ENCODE results near the gene BPTF. TPM values are rescaled to one million over a fixed set of nuclear protein-coding genes. Genes with fewer than 3 reads are reported as not detected.
A peak's percentile ranks its signal among the peaks of the same experiment; 100 is the strongest.

The BPTF gene
- total and polyA plus RNA-seq, 2 of the 13 experiments (the other 11 are each of a cell fraction or from before 2014, with no cell fraction given) = 43.5 to 66.1 TPM

- TF ChIP-seq, protein P1, sequence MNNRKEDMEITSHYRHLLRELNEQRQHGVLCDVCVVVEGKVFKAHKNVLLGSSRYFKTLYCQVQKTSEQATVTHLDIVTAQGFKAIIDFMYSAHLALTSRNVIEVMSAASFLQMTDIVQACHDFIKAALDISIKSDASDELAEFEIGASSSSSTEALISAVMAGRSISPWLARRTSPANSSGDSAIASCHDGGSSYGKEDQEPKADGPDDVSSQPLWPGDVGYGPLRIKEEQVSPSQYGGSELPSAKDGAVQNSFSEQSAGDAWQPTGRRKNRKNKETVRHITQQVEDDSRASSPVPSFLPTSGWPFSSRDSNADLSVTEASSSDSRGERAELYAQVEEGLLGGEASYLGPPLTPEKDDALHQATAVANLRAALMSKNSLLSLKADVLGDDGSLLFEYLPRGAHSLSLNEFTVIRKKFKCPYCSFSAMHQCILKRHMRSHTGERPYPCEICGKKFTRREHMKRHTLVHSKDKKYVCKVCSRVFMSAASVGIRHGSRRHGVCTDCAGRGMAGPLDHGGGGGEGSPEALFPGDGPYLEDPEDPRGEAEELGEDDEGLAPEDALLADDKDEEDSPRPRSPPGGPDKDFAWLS (CRISPR knock-in tag; IDR thresholded peaks at IDR 0.05; ENCODE audit: borderline replicate concordance) = no peak; the same call in 1 of the 2 replicates
- TF ChIP-seq, protein P2, sequence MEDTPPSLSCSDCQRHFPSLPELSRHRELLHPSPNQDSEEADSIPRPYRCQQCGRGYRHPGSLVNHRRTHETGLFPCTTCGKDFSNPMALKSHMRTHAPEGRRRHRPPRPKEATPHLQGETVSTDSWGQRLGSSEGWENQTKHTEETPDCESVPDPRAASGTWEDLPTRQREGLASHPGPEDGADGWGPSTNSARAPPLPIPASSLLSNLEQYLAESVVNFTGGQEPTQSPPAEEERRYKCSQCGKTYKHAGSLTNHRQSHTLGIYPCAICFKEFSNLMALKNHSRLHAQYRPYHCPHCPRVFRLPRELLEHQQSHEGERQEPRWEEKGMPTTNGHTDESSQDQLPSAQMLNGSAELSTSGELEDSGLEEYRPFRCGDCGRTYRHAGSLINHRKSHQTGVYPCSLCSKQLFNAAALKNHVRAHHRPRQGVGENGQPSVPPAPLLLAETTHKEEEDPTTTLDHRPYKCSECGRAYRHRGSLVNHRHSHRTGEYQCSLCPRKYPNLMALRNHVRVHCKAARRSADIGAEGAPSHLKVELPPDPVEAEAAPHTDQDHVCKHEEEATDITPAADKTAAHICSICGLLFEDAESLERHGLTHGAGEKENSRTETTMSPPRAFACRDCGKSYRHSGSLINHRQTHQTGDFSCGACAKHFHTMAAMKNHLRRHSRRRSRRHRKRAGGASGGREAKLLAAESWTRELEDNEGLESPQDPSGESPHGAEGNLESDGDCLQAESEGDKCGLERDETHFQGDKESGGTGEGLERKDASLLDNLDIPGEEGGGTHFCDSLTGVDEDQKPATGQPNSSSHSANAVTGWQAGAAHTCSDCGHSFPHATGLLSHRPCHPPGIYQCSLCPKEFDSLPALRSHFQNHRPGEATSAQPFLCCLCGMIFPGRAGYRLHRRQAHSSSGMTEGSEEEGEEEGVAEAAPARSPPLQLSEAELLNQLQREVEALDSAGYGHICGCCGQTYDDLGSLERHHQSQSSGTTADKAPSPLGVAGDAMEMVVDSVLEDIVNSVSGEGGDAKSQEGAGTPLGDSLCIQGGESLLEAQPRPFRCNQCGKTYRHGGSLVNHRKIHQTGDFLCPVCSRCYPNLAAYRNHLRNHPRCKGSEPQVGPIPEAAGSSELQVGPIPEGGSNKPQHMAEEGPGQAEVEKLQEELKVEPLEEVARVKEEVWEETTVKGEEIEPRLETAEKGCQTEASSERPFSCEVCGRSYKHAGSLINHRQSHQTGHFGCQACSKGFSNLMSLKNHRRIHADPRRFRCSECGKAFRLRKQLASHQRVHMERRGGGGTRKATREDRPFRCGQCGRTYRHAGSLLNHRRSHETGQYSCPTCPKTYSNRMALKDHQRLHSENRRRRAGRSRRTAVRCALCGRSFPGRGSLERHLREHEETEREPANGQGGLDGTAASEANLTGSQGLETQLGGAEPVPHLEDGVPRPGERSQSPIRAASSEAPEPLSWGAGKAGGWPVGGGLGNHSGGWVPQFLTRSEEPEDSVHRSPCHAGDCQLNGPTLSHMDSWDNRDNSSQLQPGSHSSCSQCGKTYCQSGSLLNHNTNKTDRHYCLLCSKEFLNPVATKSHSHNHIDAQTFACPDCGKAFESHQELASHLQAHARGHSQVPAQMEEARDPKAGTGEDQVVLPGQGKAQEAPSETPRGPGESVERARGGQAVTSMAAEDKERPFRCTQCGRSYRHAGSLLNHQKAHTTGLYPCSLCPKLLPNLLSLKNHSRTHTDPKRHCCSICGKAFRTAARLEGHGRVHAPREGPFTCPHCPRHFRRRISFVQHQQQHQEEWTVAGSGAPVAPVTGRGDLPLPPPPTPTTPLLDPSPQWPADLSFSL (CRISPR knock-in tag; IDR thresholded peaks at IDR 0.05) = no peak
- TF ChIP-seq ZFP82 (CRISPR knock-in tag; IDR thresholded peaks at IDR 0.05; ENCODE audit: borderline replicate concordance) = peak; percentile 91; the same call in 1 of the 2 replicates
- TF ChIP-seq MEF2D (CRISPR knock-in tag; IDR thresholded peaks at IDR 0.05) = no peak
- no peak for TF ChIP-seq ZBTB8A (CRISPR knock-in tag; IDR thresholded peaks at IDR 0.05; ENCODE audit: borderline replicate concordance, low read depth)
- no peak for TF ChIP-seq ZNF7 (CRISPR knock-in tag; IDR thresholded peaks at IDR 0.05)
- TF ChIP-seq ZNF672 (CRISPR knock-in tag; IDR thresholded peaks at IDR 0.05) = 0 out of 2 replicates have a peak, but pooled peaks have one; percentile 38
- TF ChIP-seq NFKBIZ (CRISPR knock-in tag; IDR thresholded peaks at IDR 0.05) = no peak
- no peak for TF ChIP-seq IKZF1 (IDR thresholded peaks at IDR 0.05)
- TF ChIP-seq, protein P3, sequence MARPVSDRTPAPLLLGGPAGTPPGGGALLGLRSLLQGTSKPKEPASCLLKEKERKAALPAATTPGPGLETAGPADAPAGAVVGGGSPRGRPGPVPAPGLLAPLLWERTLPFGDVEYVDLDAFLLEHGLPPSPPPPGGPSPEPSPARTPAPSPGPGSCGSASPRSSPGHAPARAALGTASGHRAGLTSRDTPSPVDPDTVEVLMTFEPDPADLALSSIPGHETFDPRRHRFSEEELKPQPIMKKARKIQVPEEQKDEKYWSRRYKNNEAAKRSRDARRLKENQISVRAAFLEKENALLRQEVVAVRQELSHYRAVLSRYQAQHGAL (CRISPR knock-in tag; IDR thresholded peaks at IDR 0.05; ENCODE audit: not compliant biosample characterization) = peak; percentile 39
- no peak for TF ChIP-seq PAXIP1 (CRISPR knock-in tag; conservative IDR thresholded peaks at IDR 0.05)
- no peak for TF ChIP-seq CC2D1A (CRISPR knock-in tag; IDR thresholded peaks at IDR 0.05)
- TF ChIP-seq ZMAT3 (CRISPR knock-in tag; conservative IDR thresholded peaks at IDR 0.05) = 0 out of 2 replicates have a peak, but pooled peaks have one; percentile 18
- TF ChIP-seq, protein P4, sequence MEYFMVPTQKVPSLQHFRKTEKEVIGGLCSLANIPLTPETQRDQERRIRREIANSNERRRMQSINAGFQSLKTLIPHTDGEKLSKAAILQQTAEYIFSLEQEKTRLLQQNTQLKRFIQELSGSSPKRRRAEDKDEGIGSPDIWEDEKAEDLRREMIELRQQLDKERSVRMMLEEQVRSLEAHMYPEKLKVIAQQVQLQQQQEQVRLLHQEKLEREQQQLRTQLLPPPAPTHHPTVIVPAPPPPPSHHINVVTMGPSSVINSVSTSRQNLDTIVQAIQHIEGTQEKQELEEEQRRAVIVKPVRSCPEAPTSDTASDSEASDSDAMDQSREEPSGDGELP (IDR thresholded peaks at IDR 0.05; ENCODE audit: borderline replicate concordance, low read depth) = no peak
- TF ChIP-seq ZNF619 (CRISPR knock-in tag; IDR thresholded peaks at IDR 0.05) = 0 out of 2 replicates have a peak, but pooled peaks have one; percentile 35
Observed at GRCh38 chr17:67993153-67993997, 168.1 kb downstream of the BPTF start (continued).

Data from HepG2 (cell line).